ENCODE results near the gene MYOF. TPM values are rescaled to one million over a fixed set of nuclear protein-coding genes. Genes with fewer than 3 reads are reported as not detected.
"Not testable (repeated sequence)": the region's sequence is repeated elsewhere in the genome, so short reads cannot be mapped to it uniquely, and the experiment has no call there.

MYOF gene
- total RNA-seq, 1 donor from 2014 or later = 141 TPM

- H3K4me3 ChIP-seq (ENCODE audit: low read depth, low read length) = no peak overlapping the region
- no peaks in the 10 kb centered on the region for H3K27me3 ChIP-seq (ENCODE audit: control insufficient read depth, insufficient read depth, low read length)
- H3K36me3 ChIP-seq (ENCODE audit: control insufficient read depth, insufficient read depth, low read length) = peaks cover 2% of the 10 kb centered on the region
- TF ChIP-seq, protein P1, sequence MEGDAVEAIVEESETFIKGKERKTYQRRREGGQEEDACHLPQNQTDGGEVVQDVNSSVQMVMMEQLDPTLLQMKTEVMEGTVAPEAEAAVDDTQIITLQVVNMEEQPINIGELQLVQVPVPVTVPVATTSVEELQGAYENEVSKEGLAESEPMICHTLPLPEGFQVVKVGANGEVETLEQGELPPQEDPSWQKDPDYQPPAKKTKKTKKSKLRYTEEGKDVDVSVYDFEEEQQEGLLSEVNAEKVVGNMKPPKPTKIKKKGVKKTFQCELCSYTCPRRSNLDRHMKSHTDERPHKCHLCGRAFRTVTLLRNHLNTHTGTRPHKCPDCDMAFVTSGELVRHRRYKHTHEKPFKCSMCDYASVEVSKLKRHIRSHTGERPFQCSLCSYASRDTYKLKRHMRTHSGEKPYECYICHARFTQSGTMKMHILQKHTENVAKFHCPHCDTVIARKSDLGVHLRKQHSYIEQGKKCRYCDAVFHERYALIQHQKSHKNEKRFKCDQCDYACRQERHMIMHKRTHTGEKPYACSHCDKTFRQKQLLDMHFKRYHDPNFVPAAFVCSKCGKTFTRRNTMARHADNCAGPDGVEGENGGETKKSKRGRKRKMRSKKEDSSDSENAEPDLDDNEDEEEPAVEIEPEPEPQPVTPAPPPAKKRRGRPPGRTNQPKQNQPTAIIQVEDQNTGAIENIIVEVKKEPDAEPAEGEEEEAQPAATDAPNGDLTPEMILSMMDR (IDR thresholded peaks at IDR 0.05; ENCODE audit: insufficient read depth, low read length, poor library complexity, severe bottlenecking) = no peak
- no peak for DNase-seq (ENCODE audit: low read depth)
These were observed 148.7 kb downstream of the MYOF start for GRCh38 chr10:93333278-93333978.

DNA sequence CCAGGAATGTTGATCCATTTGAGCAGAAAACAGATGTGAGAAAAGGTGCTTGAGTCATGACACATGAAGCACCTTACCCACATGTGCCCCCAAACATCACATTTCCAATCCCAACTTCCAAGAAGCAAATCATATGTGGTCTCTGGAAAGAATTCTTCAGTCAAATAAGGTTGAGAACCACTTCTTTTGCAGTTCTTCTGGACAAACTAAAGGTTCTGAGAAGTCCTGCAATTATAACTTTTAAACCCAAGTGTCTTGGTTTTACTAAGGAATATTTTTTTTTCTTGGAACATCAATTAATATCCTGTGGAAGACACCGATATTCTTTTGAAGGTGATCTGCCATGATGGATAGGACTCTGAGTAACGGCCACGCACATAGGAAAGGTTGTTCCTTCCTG is 151.3 kb downstream of the MYOF start:
- Histone ChIP-seq H3K36me3 (ENCODE audit: control insufficient read depth, insufficient read depth, low read length) (peaks cover 5% of the 10 kb centered on the region), H3K4me3 (ENCODE audit: low read depth, low read length) (no peak overlapping the region), H3K27me3 (ENCODE audit: control insufficient read depth, insufficient read depth, low read length) (no peaks in the 10 kb centered on the region)
- no peak for DNase-seq (ENCODE audit: low read depth)
- TF ChIP-seq, protein P1 (IDR thresholded peaks at IDR 0.05; ENCODE audit: insufficient read depth, low read length, poor library complexity, severe bottlenecking) = no peak

GRCh38 chr10:93319896-93320295 is 162.2 kb downstream of the MYOF start:
- DNase-seq (ENCODE audit: low read depth) = no peak
- Histone ChIP-seq H3K36me3 (ENCODE audit: control insufficient read depth, insufficient read depth, low read length) (peaks cover 2% of the 10 kb centered on the region), H3K27me3 (ENCODE audit: control insufficient read depth, insufficient read depth, low read length) (no peaks in the 10 kb centered on the region), H3K4me3 (ENCODE audit: low read depth, low read length) (no peak overlapping the region)
- TF ChIP-seq, protein P1 (IDR thresholded peaks at IDR 0.05; ENCODE audit: insufficient read depth, low read length, poor library complexity, severe bottlenecking) = no peak

GRCh38 chr10:93319096-93319495 is 163.0 kb downstream of the MYOF start:
- Histone ChIP-seq H3K36me3 (ENCODE audit: control insufficient read depth, insufficient read depth, low read length) (peaks cover 4% of the 10 kb centered on the region), H3K27me3 (ENCODE audit: control insufficient read depth, insufficient read depth, low read length) (no peaks in the 10 kb centered on the region), H3K4me3 (ENCODE audit: low read depth, low read length) (no peak overlapping the region)
- no peak for DNase-seq (ENCODE audit: low read depth)
- TF ChIP-seq, protein P1 (IDR thresholded peaks at IDR 0.05; ENCODE audit: insufficient read depth, low read length, poor library complexity, severe bottlenecking) = no peak

DNA sequence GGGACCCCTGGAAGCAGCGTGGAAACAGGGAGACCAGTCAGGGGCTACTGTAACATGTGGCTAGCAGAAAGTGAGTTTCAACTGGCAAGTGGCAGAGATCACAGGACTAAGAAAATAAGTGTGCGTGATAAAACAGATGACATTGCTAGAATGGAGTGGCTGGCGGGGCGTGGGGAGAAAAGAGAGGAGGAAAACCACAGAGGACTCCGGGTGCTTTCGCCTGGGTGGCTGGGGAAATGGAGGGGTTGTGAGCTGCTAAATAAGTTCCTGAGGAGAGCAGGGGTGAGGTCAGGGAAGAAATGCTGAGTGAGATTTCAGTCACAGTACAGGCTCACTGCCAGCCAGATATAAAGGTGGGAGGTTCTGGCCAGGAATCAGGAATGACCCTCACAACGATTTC is 166.9 kb downstream of the MYOF start:
- no peak for DNase-seq (ENCODE audit: low read depth)
- Histone ChIP-seq H3K4me3 (ENCODE audit: low read depth, low read length) (no peak overlapping the region), H3K36me3 (ENCODE audit: control insufficient read depth, insufficient read depth, low read length) (peaks cover 4% of the 10 kb centered on the region), H3K27me3 (ENCODE audit: control insufficient read depth, insufficient read depth, low read length) (no peaks in the 10 kb centered on the region)
- TF ChIP-seq, protein P1 (IDR thresholded peaks at IDR 0.05; ENCODE audit: insufficient read depth, low read length, poor library complexity, severe bottlenecking) = no peak

- not testable (repeated sequence) for H3K36me3 ChIP-seq (ENCODE audit: control insufficient read depth, insufficient read depth, low read length); H3K4me3 ChIP-seq (ENCODE audit: low read depth, low read length); H3K27me3 ChIP-seq (ENCODE audit: control insufficient read depth, insufficient read depth, low read length); DNase-seq (ENCODE audit: low read depth)
These were observed 167.5 kb downstream of the MYOF start for GRCh38 chr10:93314656-93315055.

All from kidney epithelial cell (primary cell).